Jurkat, Clone E6-1 (cell line): ENCODE data around the gene JAZF1.

Source experiments
- DNase-seq: peaks from one replicate; pipeline ENCODE4 v3.0.0-alpha.2; 2011; ENCODE audit warnings: low read depth, low spot score
- H3K4me3 ChIP-seq: 2 replicates; pipeline ENCODE4 v1.5.1; 2011; ENCODE audit warnings: mild to moderate bottlenecking, low read length, control low read depth, moderate library complexity

The JAZF1 gene

DNA sequence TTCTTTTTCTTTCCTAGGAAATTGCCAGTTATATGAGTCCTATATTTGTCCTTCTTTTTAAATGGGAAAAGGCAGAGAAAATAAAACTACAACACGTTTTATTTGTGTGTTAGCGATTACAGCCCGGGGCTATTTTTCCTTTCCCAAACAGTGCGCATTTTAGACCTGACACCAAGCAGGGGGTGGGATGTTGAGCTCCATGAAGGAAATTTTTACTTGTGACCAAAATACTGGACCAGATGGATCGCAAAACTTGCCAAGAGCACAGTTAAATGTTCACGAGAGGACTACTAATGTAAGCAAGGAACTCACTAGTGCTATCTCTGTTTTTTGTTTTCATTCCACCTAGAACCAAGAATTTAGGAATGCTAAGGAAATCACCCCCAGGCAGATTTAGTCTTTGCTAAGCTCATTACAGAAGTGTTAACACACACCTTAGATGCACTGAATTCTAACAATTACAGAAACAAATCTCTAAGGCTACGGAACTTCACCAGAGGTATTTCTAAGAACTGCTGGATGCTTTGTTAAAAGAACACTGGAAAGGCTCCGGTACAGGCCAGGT lies 114.8 kb downstream of the JAZF1 start:
- H3K4me3 ChIP-seq, result no peak overlapping the region
- no peak for DNase-seq

DNA sequence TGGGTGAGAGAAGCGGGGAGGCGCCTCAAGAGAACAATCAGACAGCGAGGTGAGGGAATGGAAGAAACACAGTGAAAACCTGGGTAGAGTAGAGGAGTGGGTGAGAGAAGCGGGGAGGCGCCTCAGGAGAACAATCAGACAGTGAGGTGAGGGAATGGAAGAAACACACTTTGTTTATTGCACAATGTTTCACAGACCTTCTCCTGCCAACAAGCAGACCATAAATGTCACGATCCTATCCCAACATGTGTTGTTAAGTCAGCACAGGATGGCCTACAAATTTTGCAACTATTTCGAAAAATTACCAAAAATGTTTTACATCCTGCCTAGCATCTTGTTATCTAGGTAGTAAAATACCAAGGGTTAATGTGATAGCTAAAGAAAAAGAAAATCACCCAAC lies 115.3 kb downstream of the JAZF1 start:
- H3K4me3 ChIP-seq, result no peak overlapping the region
- no peak for DNase-seq

DNA sequence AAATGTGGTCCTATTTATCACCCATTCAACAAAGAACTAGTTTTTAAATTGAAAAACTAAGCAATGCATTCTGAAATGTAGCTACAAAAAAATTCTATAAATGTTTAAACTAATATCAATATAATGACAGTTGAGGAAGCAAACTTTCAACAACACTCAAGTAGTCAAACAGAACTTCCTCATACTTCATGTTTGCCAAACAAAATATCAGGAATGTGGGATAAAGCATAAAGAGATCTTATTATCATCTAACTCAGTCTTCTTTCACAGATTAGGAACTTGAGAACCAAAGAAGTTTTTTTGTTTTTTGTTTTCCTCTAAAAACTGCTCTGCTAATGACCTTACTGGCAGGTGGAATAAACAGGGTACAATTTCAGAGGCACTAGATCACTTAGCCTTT lies 116.2 kb downstream of the JAZF1 start:
- no peak overlapping the region for H3K4me3 ChIP-seq
- no peak for DNase-seq

DNA sequence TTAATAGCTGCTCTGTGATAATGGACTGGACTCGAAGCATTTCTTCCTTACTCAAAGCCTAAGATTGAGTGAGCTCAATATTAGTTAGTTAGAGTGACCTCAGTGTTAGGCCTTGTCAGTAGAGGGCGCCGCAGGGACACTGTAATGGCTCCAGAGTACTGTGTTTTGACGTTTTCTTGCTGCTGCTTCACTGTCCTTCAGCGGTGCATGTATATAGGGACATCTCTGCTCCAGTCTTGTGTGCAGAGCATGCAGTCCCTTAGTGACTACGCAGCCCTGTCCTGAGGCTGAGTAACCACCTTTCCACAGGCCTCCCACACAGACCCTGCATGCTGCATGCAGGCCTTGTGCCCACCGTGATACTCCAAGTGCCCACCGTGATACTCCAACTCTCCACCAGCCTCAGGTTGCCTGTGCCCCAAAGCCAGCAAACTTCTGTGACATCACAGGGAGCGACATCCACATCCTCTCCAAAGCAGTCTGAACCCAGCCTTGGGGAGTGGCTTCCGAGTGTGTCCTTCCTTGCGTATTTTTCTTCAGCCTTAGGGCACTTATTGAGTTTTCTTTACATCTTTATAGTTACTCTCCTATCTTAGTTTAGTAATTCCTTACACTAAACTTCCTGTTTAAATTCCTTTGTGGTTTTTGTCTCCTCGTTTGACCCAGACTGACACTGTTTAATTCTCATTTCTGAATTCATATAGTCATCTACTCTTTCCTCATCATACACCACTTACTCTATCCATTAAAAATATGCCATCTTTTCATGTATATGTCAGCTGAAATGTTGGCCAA lies 118.2 kb downstream of the JAZF1 start:
- peak; percentile 30 for DNase-seq
- no peak overlapping the region for H3K4me3 ChIP-seq

DNA sequence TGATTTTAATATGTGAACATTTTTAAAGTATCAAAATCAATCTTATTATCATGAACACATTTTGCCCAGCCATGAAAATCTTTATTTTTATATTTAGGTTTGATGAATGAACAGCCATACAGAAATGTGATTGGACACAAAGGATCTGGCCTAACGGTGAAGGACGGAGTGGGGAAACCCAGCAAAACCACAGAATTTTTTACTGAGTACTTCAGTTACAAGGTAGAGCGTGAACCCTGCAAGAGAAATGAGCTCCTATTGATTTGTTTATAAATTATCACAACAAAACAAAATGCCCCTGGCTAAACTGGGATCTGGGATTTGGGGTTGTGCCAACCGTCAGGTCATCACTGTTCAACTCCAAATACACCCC lies 118.8 kb downstream of the JAZF1 start:
- H3K4me3 ChIP-seq, result no peak overlapping the region
- DNase-seq, result no peak

DNA sequence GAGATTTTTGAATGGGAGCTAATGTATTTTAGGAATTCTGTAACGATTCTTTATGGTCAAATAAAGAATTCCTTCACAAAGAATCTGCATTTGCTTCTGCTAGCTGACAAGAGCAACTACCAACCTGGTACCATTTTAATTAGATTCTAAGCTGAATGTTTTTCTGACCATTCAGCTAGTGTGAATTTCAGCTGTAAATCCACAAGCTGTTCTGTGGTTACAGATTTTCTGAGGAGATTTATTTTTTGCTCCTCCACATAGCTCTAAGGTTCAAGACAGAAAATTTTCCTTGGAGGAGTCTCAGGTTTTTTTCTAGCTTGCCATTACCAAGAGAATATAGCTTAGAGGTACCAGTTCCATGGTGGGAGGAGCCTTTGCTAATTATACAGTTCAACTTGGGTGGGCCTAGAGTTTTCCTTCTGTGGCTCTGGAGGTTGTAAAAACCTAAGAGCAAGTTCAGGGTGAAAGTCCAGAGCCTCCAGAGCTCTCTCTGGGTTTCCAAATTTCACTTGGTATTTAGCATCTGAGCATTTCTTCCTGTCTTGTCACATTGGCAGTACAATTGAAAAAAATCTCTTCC lies 120.1 kb downstream of the JAZF1 start:
- H3K4me3 ChIP-seq, result no peak overlapping the region
- no peak for DNase-seq

DNA sequence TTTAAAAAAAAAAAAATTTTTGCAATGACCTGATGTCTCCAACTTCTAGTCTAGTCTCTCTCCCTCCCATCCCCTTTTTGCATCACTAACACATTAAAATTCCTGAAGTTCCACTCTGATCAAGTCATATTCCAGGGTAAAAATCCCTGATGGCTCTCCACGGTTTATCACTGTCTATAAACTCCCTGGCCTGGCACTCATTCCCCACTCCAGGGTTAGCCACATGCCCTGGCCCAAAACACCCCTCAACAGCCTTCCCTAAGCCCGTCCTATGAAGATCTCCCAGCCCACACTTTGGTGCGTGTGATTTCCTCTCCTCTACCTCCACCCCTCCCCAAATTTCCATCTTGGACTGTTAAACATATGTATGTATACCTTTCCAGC lies 125.4 kb downstream of the JAZF1 start:
- no peak overlapping the region for H3K4me3 ChIP-seq
- no peak for DNase-seq

DNA sequence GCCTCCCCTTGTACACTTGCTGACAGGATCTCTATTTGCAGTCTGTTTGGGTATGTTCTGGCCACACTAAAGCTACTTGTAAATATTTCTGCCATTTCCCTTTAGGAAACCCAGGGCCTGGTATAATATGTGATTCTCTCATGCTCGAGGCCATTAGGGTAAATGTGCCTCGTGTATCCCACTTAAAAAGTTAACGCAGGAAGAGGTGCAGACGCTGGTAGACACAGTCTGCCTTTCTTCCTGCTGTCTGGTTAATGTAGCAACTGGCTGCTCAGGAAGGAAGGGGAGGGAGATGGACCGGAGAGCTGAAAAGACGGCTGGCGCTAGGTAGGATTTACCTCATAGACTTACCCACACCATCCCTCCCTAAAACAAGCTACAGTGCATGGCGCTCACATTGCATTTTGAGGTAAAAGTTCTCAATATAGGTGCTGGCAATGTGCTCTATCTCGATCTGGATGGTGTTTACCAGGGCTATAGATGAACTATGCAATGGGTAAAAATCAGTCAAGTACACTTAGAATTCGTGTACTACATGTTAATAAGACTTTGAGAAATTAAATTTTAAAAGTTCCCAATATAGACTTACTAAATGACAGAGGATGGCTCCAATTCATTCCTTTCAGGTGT lies 125.9 kb downstream of the JAZF1 start:
- peak; percentile 14 for DNase-seq
- no peak overlapping the region for H3K4me3 ChIP-seq

DNA sequence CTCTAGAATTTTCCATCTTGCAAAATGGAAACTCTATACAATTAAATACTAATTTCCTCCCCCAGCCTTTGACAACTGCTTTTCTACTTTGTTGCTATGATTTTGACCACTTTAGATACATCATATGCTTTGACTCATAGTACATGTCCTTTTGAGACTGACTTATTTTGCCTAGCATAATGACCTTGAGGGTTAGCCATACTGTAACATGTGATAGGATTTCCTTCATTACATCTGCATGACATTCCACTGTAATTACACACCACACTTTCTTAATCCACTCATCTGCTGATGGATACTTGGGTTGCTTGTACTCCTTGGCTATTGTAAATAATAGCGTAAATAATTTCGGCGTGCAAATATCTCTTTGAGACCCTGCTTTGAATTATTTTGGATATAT lies 127.7 kb downstream of the JAZF1 start:
- no peak for DNase-seq
- H3K4me3 ChIP-seq, result no peak overlapping the region

DNA sequence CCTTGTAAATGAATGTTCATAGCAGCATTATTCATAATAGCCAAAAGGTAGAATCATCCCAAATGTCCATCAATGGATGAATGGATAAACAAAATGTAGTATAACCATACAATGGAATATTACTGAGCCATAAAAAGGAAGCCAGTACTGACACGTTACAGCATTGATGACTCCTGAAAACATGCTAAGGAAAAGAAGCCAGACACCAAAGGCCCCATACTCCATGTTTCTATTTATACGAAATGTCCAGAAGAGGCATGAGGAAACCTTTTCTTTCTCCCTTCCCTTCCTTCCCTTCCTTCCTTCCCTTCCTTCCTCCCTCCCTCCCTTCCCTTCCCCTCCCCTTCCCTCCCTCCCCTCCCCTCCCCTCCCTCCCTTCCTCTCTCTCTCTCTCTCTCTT lies 131.9 kb downstream of the JAZF1 start:
- DNase-seq, result no peak
- no peak overlapping the region for H3K4me3 ChIP-seq

DNA sequence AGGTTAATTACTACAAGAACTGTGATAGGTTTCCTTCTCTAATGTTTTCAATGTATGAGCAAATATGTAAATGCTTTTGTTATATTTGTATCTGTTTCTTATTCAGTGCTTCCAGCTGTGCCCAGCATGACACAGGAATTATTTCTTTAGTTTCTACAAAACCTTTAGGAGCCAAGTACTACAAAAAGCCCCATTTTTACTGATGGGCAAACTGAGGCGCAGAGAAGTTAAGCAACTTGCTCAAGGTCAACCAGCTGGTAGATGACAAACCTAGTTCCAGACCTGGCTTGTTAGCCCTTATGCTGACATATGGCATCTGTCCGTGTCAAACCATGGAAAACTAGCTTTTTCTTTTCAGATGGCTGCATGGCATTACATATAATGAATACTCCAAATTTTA lies 134.6 kb downstream of the JAZF1 start:
- DNase-seq, result no peak
- no peak overlapping the region for H3K4me3 ChIP-seq

DNA sequence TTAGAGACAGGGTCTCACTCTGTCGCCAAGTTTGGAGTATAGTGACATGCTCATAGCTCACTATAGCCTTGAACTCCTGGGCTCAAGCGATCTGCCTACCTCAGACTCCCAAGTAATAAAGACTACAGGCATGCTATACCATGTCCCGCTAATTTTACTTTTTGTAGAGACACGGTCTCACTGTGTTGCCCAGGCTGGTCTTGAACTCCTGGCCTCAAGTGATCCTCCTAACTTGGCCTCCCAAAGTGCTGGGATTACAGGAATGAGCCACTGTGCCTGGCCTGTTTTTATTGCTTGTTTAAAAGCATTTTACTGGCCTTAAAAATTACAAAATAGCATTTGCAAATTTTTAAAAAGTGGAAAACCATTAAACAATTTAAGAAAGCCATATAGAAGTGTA lies 135.0 kb downstream of the JAZF1 start:
- no peak for DNase-seq
- no peak overlapping the region for H3K4me3 ChIP-seq

DNA sequence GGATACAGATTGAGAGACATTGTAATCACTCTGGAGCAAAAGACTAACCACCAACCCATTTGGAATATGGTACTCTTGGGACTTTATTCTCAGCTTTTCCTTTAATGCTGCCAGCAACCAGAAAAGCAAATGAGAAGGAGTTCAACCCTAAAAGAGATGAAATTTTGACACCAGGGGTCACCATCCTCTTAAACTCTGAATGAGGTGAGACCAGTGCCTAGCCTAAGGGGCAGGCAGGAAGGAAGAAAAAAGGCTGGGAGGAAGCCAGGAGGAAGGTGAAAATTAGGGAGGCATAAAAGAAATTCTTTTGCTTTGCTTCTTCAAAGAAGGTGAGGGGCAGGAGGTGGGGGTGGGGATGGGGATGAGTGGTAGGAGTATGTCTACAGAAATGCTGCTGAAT lies 135.8 kb downstream of the JAZF1 start:
- H3K4me3 ChIP-seq, result no peak overlapping the region
- DNase-seq, result no peak

DNA sequence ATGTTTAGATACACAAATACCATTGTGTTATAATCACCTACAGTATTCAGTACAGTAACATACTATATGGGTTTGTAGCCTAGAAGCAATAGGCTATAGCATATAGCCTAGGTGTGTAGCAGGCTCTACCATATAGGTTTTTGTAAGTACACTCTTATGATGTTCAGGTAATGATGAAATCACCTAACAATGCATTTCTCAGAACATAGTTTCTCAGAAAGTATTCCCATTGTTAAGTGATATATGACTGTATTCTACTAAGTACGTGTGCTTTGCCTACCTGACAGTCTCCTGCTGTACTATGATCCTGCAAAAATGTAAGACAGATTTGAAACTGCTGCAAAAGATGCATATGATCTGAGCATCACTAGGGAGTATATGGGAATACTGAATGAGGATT lies 137.9 kb downstream of the JAZF1 start:
- H3K4me3 ChIP-seq, result no peak overlapping the region
- no peak for DNase-seq

DNA sequence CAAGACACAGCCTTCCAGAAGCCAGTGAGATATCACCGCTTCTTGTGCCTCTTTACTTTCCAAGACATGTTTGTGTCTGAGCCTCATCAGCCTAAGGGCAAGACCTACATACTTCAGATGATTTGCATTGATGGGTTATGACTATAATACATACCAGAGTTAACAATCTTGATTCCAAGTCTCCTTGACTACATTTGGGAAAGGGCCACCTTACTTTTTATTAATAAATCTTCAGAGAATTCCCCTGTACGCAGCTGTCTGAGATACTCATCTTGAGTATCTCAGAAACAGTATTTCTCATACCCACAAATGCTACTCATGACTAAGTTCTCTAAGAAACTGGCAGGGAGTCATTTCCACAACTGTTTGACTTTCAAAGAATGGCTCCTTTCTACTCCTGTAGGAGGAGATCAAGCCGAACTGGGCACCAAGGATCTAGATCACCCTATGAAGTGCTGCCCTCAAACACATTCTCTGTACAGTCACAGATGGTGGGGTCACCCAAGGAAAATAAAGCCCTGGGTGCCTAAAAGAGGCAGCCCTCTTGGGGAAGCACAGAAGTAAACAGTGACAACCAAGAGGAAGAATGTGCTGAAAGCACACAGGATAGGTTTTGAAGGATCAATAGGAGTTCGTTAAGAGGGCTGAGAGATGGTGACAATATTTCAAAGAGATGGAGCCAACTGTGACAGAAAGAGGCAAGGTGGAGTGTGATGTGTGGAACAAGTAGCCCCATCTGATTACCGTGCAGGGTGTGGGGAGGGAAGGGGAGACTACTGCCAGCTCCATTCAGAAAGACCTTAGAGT lies 138.9 kb downstream of the JAZF1 start:
- no peak for DNase-seq
- no peak overlapping the region for H3K4me3 ChIP-seq

DNA sequence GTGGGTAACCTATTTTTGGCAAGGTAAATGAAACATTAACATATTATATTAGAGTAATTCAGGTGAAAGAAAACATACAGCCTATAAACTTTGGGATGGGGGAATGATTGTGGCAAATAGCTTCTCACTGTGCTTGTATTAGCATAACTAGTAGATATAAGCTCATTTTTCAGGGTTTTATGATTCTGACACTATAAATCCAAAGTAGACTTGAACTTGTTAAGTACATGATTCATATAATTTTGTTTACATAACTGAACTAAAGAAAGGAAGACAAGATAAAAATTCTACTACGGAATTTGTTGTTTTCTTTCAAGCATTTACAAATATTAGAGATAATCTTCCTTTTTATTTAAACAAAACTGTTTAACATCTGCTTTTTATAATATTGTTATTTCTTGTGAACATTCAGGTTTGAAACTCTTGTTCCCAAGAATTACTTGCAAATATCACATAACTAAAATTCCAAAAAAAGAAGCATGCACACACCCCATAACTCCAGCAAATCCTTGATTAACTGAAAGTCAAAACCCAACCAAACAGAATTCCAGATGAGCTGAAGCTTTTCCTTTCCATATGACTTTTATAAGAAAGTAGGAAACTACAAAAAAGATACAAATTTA lies 142.3 kb downstream of the JAZF1 start:
- no peak for DNase-seq
- no peak overlapping the region for H3K4me3 ChIP-seq

DNA sequence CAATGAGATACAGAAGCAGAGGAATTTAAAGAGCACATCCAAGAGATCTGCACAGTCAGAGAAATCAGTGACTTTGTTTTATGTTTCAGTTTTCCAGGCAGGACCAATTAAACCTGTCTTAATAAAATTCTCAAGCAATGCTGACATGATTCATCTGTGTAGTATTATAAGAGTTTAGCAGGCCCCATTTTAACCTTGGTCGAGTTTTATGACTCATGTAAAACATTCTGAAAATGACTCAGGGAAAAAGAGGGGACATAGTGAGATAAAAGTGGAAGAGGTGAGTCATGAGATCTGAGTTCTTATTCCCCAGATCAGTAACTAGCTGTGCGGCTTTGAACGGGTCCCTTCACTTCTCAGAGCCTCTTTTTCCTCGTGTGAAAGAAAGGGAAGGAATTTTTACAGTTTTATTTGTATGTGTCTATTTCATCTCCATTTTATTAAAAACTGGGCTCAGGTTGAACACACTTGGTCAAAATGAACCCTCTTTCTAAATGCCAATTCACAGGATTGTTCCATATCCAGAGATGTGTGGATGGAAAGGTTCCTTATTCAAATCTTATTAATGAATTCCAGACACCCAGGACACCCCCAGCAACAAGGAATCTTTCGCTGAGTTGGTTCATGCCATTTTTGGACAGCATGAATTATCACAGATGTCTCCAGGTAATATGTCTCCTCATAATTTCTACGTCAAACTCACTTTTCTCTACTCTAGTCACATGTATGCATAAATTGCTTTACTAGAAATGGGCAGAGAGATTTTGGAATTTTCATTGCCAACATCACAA lies 143.2 kb downstream of the JAZF1 start:
- H3K4me3 ChIP-seq, result no peak overlapping the region
- DNase-seq, result no peak

DNA sequence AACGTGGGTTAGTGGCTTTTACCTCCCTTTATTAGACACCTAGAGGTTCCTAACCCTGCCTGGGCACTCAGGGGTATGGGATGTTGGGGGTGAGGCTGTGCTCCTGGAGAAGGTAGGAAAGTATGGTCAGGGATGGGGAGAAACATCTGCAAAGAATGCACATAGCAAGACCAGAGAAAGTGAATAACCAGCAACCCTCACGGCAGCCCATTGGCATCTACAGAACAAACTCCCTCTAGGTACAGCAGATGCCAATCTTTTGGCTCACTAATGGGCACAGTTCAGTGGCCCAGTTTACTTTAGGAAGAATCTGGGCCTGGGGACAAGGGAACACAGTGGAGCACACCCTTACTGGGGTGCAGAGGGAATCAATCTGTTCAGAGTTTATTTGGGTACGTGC lies 143.9 kb downstream of the JAZF1 start:
- no peak overlapping the region for H3K4me3 ChIP-seq
- no peak for DNase-seq

DNA sequence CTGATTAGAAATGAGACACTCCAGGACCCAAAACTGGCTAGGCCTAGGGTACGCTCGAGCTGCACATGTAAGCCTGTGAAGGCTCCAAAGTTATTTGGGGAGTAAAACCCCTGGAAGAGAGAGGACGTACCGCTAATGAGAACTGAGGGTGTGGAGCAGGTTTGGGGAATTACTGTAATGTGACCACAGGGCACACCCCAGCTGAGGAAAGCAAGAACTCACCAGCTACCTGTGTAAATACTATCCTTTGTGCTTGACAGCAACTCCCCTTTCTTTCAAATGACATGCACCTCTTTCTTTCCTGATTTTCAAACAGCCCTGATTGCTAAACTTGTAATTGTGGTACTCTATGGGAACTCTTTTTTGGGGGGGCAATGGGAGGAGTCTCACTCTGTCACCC lies 147.2 kb downstream of the JAZF1 start:
- DNase-seq, result no peak
- H3K4me3 ChIP-seq, result no peak overlapping the region
